Gastroesophageal sphincter (tissue), 3 donors: Measurements from ENCODE around the gene TPP2.

Experiments used
- POLR2AphosphoS5 ChIP-seq: sonication (generic); formaldehyde crosslinking; IDR thresholded peaks from one replicate; pipeline ENCODE4 v1.6.1; 2017; ENCODE audit warnings: antibody characterized with exemption
- TF ChIP-seq, protein P1 (sequence below), 4 experiments: fragments of 200-600 bp in 2 of 4; fragments of 450-650 bp in 2 of 4; sonication (generic) in 1 of 4; IDR thresholded peaks; one replicate each; pipeline ENCODE4 v1.5.1; 2017 to 2019; ENCODE audit warnings: antibody characterized with exemption in 4 of 4, mild to moderate bottlenecking in 2 of 4, moderate library complexity in 2 of 4

DNA sequence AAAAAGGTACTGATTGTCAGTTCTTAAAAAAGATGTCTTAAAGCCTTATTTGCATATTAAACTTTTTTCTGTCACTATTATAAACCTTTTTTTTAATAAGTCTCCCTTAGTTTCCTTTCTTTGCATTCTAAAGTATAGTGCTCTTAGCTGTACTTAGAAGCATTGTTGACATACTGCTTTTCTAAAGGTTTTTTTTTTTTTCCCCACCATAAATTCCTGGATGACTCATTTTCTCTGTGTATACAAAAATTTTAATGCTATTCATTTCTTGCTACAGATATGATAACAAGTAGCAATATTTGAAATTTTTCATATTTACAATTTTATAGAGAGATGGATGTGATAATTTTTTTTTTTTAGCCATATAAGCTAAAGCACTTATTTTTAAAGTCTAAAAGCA is 54.6 kb downstream of the TPP2 start:
- no peak for TF ChIP-seq POLR2AphosphoS5
- TF ChIP-seq, protein P1, sequence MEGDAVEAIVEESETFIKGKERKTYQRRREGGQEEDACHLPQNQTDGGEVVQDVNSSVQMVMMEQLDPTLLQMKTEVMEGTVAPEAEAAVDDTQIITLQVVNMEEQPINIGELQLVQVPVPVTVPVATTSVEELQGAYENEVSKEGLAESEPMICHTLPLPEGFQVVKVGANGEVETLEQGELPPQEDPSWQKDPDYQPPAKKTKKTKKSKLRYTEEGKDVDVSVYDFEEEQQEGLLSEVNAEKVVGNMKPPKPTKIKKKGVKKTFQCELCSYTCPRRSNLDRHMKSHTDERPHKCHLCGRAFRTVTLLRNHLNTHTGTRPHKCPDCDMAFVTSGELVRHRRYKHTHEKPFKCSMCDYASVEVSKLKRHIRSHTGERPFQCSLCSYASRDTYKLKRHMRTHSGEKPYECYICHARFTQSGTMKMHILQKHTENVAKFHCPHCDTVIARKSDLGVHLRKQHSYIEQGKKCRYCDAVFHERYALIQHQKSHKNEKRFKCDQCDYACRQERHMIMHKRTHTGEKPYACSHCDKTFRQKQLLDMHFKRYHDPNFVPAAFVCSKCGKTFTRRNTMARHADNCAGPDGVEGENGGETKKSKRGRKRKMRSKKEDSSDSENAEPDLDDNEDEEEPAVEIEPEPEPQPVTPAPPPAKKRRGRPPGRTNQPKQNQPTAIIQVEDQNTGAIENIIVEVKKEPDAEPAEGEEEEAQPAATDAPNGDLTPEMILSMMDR (IDR thresholded peaks at IDR 0.05), result no peak
